HG02973 (cell line): ENCODE data around the gene INTS2.
"Not testable (repeated sequence)": the region's sequence is repeated elsewhere in the genome, so short reads cannot be mapped to it uniquely, and the experiment has no call there.

Experiments used
- ATAC-seq: cut with Tn5 transposase; IDR thresholded peaks from one replicate; pipeline ENCODE4 v1.9.1; 2021; ENCODE audit warnings: moderate library complexity; ENCODE audit not compliant: unreplicated experiment

The INTS2 gene

GRCh38 chr17:61822326-61823285, 105.2 kb downstream of the INTS2 start:
- ATAC-seq: no peak

GRCh38 chr17:61821655-61822054, 106.1 kb downstream of the INTS2 start:
- ATAC-seq: no peak

GRCh38 chr17:61819265-61819664, 108.5 kb downstream of the INTS2 start:
- ATAC-seq: not testable (repeated sequence)

DNA sequence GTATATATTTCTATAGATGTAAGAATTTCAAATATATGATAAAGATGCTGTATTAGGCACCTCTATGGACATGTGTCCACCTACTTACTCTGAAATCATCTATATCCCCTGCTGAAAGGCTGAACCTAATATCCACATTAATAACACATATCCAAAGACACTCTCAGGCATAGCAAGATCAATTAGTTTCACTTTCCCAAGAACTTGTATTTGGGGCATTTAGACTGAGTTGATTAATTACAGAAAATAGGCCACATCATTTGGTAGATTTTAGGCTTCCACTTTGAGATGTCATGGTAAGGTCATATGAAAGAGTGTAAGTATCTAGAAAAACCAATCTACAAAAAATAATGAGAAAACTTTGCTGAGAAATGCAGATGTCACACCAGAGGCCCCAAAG, 109.6 kb downstream of the INTS2 start:
- ATAC-seq: no peak

GRCh38 chr17:61817452-61817851, 110.3 kb downstream of the INTS2 start:
- no peak for ATAC-seq

- no peak for ATAC-seq
These were observed 111.2 kb downstream of the INTS2 start for GRCh38 chr17:61816538-61816937.

GRCh38 chr17:61815863-61816503, 111.8 kb downstream of the INTS2 start:
- no peak for ATAC-seq
